Measurements from ENCODE around the gene DUSP16.

DNA sequence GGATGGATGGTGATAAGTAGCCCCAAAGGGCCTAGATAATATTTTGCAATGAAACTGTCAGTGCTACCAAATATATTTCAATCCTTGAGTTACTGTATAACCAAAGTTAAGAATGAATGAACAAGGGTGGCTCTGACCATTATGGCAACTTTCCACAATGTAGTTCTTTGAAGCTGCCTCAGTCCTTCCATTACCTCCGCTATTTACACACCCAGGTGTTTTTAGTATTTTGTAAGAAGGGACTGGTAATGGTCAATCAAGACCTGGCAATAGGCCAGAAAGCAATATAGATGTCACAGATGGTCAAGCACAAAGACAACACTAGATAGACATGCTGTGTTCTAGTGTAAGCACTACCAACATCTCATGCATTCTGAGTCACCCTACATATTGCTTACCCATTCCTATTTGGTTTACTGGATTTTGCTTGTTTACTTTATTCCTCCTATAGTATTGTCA is 16.3 kb downstream of the DUSP16 start:
- TF ChIP-seq, protein P1, sequence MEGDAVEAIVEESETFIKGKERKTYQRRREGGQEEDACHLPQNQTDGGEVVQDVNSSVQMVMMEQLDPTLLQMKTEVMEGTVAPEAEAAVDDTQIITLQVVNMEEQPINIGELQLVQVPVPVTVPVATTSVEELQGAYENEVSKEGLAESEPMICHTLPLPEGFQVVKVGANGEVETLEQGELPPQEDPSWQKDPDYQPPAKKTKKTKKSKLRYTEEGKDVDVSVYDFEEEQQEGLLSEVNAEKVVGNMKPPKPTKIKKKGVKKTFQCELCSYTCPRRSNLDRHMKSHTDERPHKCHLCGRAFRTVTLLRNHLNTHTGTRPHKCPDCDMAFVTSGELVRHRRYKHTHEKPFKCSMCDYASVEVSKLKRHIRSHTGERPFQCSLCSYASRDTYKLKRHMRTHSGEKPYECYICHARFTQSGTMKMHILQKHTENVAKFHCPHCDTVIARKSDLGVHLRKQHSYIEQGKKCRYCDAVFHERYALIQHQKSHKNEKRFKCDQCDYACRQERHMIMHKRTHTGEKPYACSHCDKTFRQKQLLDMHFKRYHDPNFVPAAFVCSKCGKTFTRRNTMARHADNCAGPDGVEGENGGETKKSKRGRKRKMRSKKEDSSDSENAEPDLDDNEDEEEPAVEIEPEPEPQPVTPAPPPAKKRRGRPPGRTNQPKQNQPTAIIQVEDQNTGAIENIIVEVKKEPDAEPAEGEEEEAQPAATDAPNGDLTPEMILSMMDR (IDR thresholded peaks at IDR 0.05) = no peak
- no peak for TF ChIP-seq POLR2A (IDR thresholded peaks at IDR 0.05)

All from transverse colon (tissue), 3 donors.